Prostate gland (tissue), 2 donors: ENCODE measurements around the gene PCLO. TPM values are rescaled to one million over a fixed set of nuclear protein-coding genes. Genes with fewer than 3 reads are reported as not detected.

Experiments
- DNase-seq: peaks from one replicate; pipeline ENCODE4 v3.0.0-alpha.2; 2019; ENCODE audit warnings: low spot score
- H3K27ac ChIP-seq, 2 donors: fragments of 200-600 bp; sonication (generic); 2 replicates each; pipeline ENCODE4 v1.5.1; 2017 to 2019
- H3K27me3 ChIP-seq: fragments of 200-600 bp; sonication (generic); replicated peaks from 2 replicates; pipeline ENCODE4 v1.5.1; 2019; ENCODE audit not compliant: insufficient read depth
- H3K36me3 ChIP-seq, 2 donors: fragments of 200-600 bp; sonication (generic); 1 replicate in 1 of 2; 2 replicates in 1 of 2; pipeline versions ENCODE4 v1.5.1 to v1.8.1; 2017 to 2019
- H3K4me1 ChIP-seq: fragments of 200-600 bp; sonication (generic); replicated peaks from 2 replicates; pipeline ENCODE4 v1.5.1; 2019
- H3K4me3 ChIP-seq, 2 donors: fragments of 200-600 bp; sonication (generic); 2 replicates each; pipeline ENCODE4 v1.5.1; 2017 to 2019
- H3K9me3 ChIP-seq: fragments of 200-600 bp; sonication (generic); 2 replicates; pipeline ENCODE4 v1.5.1; 2017
- CTCF ChIP-seq, 4 experiments: fragments of 200-600 bp in 2 of 4; fragments of 450-650 bp in 2 of 4; sonication (generic) in 2 of 4; IDR thresholded peaks; 1 replicate in 3 of 4; 2 replicates in 1 of 4; pipeline ENCODE4 v1.5.1; 2016 to 2019; ENCODE audit warnings: antibody characterized with exemption in 4 of 4, mild to moderate bottlenecking in 2 of 4, moderate library complexity in 2 of 4
- POLR2A ChIP-seq: fragments of 450-650 bp; IDR thresholded peaks from one replicate; pipeline ENCODE4 v1.6.1; 2016; ENCODE audit warnings: antibody characterized with exemption, mild to moderate bottlenecking
- POLR2AphosphoS5 ChIP-seq: sonication (generic); formaldehyde crosslinking; IDR thresholded peaks from one replicate; pipeline ENCODE4 v1.6.1; 2017; ENCODE audit warnings: antibody characterized with exemption
- WGBS: methylation state at CpG from one replicate; pipeline ENCODE4 v1.1.5; 2018; 5-methylcytosine and 5-hydroxymethylcytosine counted together
- intact Hi-C: fragments of 100-400 bp; cut with DNase I; formaldehyde crosslinking; loops from one replicate; pipeline ENCODE4 v1.14.2; 2022
- total RNA-seq, 2 donors: library from RNA; depleted of rRNA; stranded (reverse); fragments of >200 nt; gene quantifications; one replicate each; pipeline ENCODE4 v1.1.0, GENCODE V29; 2016

PCLO gene
- total RNA-seq, 2 donors from 2014 or later, result 14.5 to 25.2 TPM

GRCh38 chr7:83060218-83060617 lies 102.5 kb downstream of the PCLO start:
- TF ChIP-seq POLR2AphosphoS5, result no peak
- TF ChIP-seq CTCF (IDR thresholded peaks at IDR 0.05), result no peak
- TF ChIP-seq POLR2A, result no peak
- H3K36me3 ChIP-seq, result no peaks in the 10 kb centered on the region
- no peak for DNase-seq
- H3K27ac ChIP-seq, result no peak overlapping the region
- H3K4me1 ChIP-seq, result no peaks in the 10 kb centered on the region
- no peaks in the 10 kb centered on the region for H3K27me3 ChIP-seq
- H3K4me3 ChIP-seq, result no peak overlapping the region
- H3K9me3 ChIP-seq, result no peaks in the 10 kb centered on the region
- intact Hi-C loops, result no loop called here

- no peaks in the 10 kb centered on the region for H3K27me3 ChIP-seq
- no peaks in the 10 kb centered on the region for H3K4me1 ChIP-seq
- 86% methylated on average over 5 of the region's 5 CpGs for WGBS
- no peak overlapping the region for H3K27ac ChIP-seq
- DNase-seq, result no peak
- TF ChIP-seq CTCF (IDR thresholded peaks at IDR 0.05), result no peak
- intact Hi-C loops, result no loop called here
- H3K36me3 ChIP-seq, result no peaks in the 10 kb centered on the region
- H3K9me3 ChIP-seq, result no peaks in the 10 kb centered on the region
- H3K4me3 ChIP-seq, result no peak overlapping the region
Measured at GRCh38 chr7:83058667-83059066, 104.0 kb downstream of the PCLO start.

GRCh38 chr7:83055197-83055596 lies 107.5 kb downstream of the PCLO start:
- H3K4me1 ChIP-seq, result no peaks in the 10 kb centered on the region

GRCh38 chr7:83054472-83054871 lies 108.2 kb downstream of the PCLO start:
- no peaks in the 10 kb centered on the region for H3K4me1 ChIP-seq
- H3K27ac ChIP-seq, result no peak overlapping the region
- no peak for TF ChIP-seq CTCF (IDR thresholded peaks at IDR 0.05)
- no peak for TF ChIP-seq POLR2AphosphoS5
- no peak for TF ChIP-seq POLR2A
- no peaks in the 10 kb centered on the region for H3K36me3 ChIP-seq
- WGBS, result 50% methylated on average over 1 of the region's 1 CpG
- no peak overlapping the region for H3K4me3 ChIP-seq
- intact Hi-C loops, result no loop called here
- no peak for DNase-seq
- H3K9me3 ChIP-seq, result no peaks in the 10 kb centered on the region
- no peaks in the 10 kb centered on the region for H3K27me3 ChIP-seq

More at GRCh38 chr7:83055197-83055596, 107.5 kb downstream of the PCLO start:
- Histone ChIP-seq H3K4me3 (no peak overlapping the region), H3K9me3 (no peaks in the 10 kb centered on the region), H3K36me3 (no peaks in the 10 kb centered on the region), H3K27me3 (no peaks in the 10 kb centered on the region), H3K27ac (no peak overlapping the region)
- TF ChIP-seq POLR2A (no peak), POLR2AphosphoS5 (no peak), CTCF (IDR thresholded peaks at IDR 0.05) (no peak)
- no peak for DNase-seq
- 93% methylated on average over 2 of the region's 2 CpGs for WGBS
- intact Hi-C loops, result no loop called here

GRCh38 chr7:83053965-83054364 lies 108.7 kb downstream of the PCLO start:
- H3K27me3 ChIP-seq, result no peaks in the 10 kb centered on the region
- no peaks in the 10 kb centered on the region for H3K4me1 ChIP-seq
- H3K9me3 ChIP-seq, result no peaks in the 10 kb centered on the region
- no peak overlapping the region for H3K4me3 ChIP-seq
- no peak for DNase-seq
- no peaks in the 10 kb centered on the region for H3K36me3 ChIP-seq
- intact Hi-C loops, result no loop called here
- H3K27ac ChIP-seq, result no peak overlapping the region
- no peak for TF ChIP-seq POLR2A
- no peak for TF ChIP-seq POLR2AphosphoS5
- TF ChIP-seq CTCF (IDR thresholded peaks at IDR 0.05), result no peak
